HG02840 (cell line): Measurements from ENCODE around the gene NAT16.

Experiments used
- ATAC-seq: cut with Tn5 transposase; IDR thresholded peaks from one replicate; pipeline ENCODE4 v1.9.1; 2021; ENCODE audit warnings: mild to moderate bottlenecking, moderate library complexity, moderate number of reproducible peaks; ENCODE audit not compliant: unreplicated experiment, low FRiP score

Gene NAT16

GRCh38 chr7:101162551-101163278 is 17.4 kb downstream of the NAT16 start:
- ATAC-seq = no peak

- ATAC-seq = no peak
Measured at GRCh38 chr7:101161692-101162471, 18.2 kb downstream of the NAT16 start.

GRCh38 chr7:101160910-101161309 is 19.2 kb downstream of the NAT16 start:
- ATAC-seq = no peak

- no peak for ATAC-seq
Measured at GRCh38 chr7:101159696-101160674, 20.1 kb downstream of the NAT16 start.

GRCh38 chr7:101156866-101157589 is 23.1 kb downstream of the NAT16 start:
- ATAC-seq = no peak

GRCh38 chr7:101156277-101156676 is 23.8 kb downstream of the NAT16 start:
- no peak for ATAC-seq

GRCh38 chr7:101155303-101155702 is 24.8 kb downstream of the NAT16 start:
- no peak for ATAC-seq

- no peak for ATAC-seq
Measured at GRCh38 chr7:101154693-101155102, 25.4 kb downstream of the NAT16 start.

GRCh38 chr7:101153969-101154692 is 26.0 kb downstream of the NAT16 start, which contains the start of gene AP1S1:
Gene AP1S1 (plus strand): TSS chr7:101154476. CDS start chr7:101154515, 39 bp downstream.
- ATAC-seq = peak; percentile 71

GRCh38 chr7:101151908-101152651 is 28.0 kb downstream of the NAT16 start:
- ATAC-seq = no peak

- no peak for ATAC-seq
Measured at GRCh38 chr7:101140746-101141382, 39.2 kb downstream of the NAT16 start.

- no peak for ATAC-seq
Measured at GRCh38 chr7:101140339-101140699, 39.8 kb downstream of the NAT16 start.

GRCh38 chr7:101138213-101138870 is 41.8 kb downstream of the NAT16 start:
- no peak for ATAC-seq

GRCh38 chr7:101137651-101138212 is 42.4 kb downstream of the NAT16 start:
- no peak for ATAC-seq

GRCh38 chr7:101134399-101134980 is 45.6 kb downstream of the NAT16 start:
- no peak for ATAC-seq

- no peak for ATAC-seq
Measured at GRCh38 chr7:101133621-101134398, 46.3 kb downstream of the NAT16 start.
